ENCODE measurements around the gene TRPV3. TPM values are rescaled to one million over a fixed set of nuclear protein-coding genes. Genes with fewer than 3 reads are reported as not detected.

The TRPV3 gene
- total and polyA plus RNA-seq, 2 of the 8 experiments (the other 6 are each of a cell fraction or from before 2014, with no cell fraction given), result 0.56 to 1.0 TPM

DNA sequence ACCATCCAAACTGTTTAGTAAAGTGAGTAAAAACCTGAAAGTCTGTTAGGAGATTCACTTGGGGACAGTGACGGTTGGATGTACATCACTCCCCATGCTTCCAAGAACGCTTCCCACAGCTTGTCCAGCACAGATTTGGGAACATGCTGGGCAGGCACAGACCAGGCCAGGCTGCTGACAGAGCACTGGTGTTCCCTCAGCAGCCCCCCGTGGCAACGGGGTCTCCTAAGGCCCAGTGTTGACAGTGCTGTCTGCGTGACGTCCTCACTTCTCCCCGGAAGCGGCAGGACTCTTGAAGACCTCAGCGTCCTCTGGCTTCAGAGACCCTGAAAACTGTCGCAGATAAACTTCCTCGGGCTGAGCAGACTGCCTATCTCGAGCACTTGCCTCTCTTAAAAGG, 8.9 kb upstream of the TRPV3 start (continued):
- TF ChIP-seq, protein P1, sequence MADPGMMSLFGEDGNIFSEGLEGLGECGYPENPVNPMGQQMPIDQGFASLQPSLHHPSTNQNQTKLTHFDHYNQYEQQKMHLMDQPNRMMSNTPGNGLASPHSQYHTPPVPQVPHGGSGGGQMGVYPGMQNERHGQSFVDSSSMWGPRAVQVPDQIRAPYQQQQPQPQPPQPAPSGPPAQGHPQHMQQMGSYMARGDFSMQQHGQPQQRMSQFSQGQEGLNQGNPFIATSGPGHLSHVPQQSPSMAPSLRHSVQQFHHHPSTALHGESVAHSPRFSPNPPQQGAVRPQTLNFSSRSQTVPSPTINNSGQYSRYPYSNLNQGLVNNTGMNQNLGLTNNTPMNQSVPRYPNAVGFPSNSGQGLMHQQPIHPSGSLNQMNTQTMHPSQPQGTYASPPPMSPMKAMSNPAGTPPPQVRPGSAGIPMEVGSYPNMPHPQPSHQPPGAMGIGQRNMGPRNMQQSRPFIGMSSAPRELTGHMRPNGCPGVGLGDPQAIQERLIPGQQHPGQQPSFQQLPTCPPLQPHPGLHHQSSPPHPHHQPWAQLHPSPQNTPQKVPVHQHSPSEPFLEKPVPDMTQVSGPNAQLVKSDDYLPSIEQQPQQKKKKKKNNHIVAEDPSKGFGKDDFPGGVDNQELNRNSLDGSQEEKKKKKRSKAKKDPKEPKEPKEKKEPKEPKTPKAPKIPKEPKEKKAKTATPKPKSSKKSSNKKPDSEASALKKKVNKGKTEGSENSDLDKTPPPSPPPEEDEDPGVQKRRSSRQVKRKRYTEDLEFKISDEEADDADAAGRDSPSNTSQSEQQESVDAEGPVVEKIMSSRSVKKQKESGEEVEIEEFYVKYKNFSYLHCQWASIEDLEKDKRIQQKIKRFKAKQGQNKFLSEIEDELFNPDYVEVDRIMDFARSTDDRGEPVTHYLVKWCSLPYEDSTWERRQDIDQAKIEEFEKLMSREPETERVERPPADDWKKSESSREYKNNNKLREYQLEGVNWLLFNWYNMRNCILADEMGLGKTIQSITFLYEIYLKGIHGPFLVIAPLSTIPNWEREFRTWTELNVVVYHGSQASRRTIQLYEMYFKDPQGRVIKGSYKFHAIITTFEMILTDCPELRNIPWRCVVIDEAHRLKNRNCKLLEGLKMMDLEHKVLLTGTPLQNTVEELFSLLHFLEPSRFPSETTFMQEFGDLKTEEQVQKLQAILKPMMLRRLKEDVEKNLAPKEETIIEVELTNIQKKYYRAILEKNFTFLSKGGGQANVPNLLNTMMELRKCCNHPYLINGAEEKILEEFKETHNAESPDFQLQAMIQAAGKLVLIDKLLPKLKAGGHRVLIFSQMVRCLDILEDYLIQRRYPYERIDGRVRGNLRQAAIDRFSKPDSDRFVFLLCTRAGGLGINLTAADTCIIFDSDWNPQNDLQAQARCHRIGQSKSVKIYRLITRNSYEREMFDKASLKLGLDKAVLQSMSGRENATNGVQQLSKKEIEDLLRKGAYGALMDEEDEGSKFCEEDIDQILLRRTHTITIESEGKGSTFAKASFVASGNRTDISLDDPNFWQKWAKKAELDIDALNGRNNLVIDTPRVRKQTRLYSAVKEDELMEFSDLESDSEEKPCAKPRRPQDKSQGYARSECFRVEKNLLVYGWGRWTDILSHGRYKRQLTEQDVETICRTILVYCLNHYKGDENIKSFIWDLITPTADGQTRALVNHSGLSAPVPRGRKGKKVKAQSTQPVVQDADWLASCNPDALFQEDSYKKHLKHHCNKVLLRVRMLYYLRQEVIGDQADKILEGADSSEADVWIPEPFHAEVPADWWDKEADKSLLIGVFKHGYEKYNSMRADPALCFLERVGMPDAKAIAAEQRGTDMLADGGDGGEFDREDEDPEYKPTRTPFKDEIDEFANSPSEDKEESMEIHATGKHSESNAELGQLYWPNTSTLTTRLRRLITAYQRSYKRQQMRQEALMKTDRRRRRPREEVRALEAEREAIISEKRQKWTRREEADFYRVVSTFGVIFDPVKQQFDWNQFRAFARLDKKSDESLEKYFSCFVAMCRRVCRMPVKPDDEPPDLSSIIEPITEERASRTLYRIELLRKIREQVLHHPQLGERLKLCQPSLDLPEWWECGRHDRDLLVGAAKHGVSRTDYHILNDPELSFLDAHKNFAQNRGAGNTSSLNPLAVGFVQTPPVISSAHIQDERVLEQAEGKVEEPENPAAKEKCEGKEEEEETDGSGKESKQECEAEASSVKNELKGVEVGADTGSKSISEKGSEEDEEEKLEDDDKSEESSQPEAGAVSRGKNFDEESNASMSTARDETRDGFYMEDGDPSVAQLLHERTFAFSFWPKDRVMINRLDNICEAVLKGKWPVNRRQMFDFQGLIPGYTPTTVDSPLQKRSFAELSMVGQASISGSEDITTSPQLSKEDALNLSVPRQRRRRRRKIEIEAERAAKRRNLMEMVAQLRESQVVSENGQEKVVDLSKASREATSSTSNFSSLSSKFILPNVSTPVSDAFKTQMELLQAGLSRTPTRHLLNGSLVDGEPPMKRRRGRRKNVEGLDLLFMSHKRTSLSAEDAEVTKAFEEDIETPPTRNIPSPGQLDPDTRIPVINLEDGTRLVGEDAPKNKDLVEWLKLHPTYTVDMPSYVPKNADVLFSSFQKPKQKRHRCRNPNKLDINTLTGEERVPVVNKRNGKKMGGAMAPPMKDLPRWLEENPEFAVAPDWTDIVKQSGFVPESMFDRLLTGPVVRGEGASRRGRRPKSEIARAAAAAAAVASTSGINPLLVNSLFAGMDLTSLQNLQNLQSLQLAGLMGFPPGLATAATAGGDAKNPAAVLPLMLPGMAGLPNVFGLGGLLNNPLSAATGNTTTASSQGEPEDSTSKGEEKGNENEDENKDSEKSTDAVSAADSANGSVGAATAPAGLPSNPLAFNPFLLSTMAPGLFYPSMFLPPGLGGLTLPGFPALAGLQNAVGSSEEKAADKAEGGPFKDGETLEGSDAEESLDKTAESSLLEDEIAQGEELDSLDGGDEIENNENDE (IDR thresholded peaks at IDR 0.05; ENCODE audit: insufficient replicate concordance, low read length), result no peak
- TF ChIP-seq RNF2 (IDR thresholded peaks at IDR 0.05; ENCODE audit: borderline replicate concordance, low read depth, low read length, missing control alignments, poor library complexity, severe bottlenecking) (no peak), SAP30 (IDR thresholded peaks at IDR 0.05; ENCODE audit: insufficient read depth, insufficient replicate concordance, low read length) (no peak), CHD1 (IDR thresholded peaks at IDR 0.05; ENCODE audit: low read depth, low read length) (no peak)

All from H1 (cell line).